ENCODE data around the gene SYT6.

The SYT6 gene

GRCh38 chr1:114117654-114118053 is 36.0 kb downstream of the SYT6 start:
- DNase-seq (ENCODE audit: low read depth in 2 of 2), result no peak

GRCh38 chr1:114116086-114116485 is 37.6 kb downstream of the SYT6 start:
- DNase-seq (ENCODE audit: low read depth in 2 of 2), result no peak

- no peak for DNase-seq (ENCODE audit: low read depth in 2 of 2)
Measured at GRCh38 chr1:114114185-114115094, 39.2 kb downstream of the SYT6 start.

GRCh38 chr1:114113411-114114184 is 40.1 kb downstream of the SYT6 start:
- no peak for DNase-seq (ENCODE audit: low read depth in 2 of 2)

GRCh38 chr1:114112775-114113174 is 40.9 kb downstream of the SYT6 start:
- DNase-seq (ENCODE audit: low read depth in 2 of 2), result no peak

GRCh38 chr1:114111731-114112641 is 41.7 kb downstream of the SYT6 start:
- DNase-seq (ENCODE audit: low read depth in 2 of 2), result no peak

GRCh38 chr1:114109981-114110380 is 43.7 kb downstream of the SYT6 start:
- no peak for DNase-seq (ENCODE audit: low read depth in 2 of 2)

GRCh38 chr1:114108751-114109255 is 44.9 kb downstream of the SYT6 start:
- no peak for DNase-seq (ENCODE audit: low read depth in 2 of 2)

- DNase-seq (ENCODE audit: low read depth in 2 of 2), result no peak
Measured at GRCh38 chr1:114107474-114108435, 45.9 kb downstream of the SYT6 start.

GRCh38 chr1:114105421-114105979 is 48.2 kb downstream of the SYT6 start:
- no peak for DNase-seq (ENCODE audit: low read depth in 2 of 2)

GRCh38 chr1:114104949-114105348 is 48.7 kb downstream of the SYT6 start:
- DNase-seq (ENCODE audit: low read depth in 2 of 2), result no peak

GRCh38 chr1:114103992-114104391 is 49.7 kb downstream of the SYT6 start:
- DNase-seq (ENCODE audit: low read depth in 2 of 2), result no peak

- no peak for DNase-seq (ENCODE audit: low read depth in 2 of 2)
Measured at GRCh38 chr1:114102136-114102535, 51.5 kb downstream of the SYT6 start.

- no peak for DNase-seq (ENCODE audit: low read depth in 2 of 2)
Measured at GRCh38 chr1:114100148-114100547, 53.5 kb downstream of the SYT6 start.

GRCh38 chr1:114099268-114099667 is 54.4 kb downstream of the SYT6 start:
- DNase-seq (ENCODE audit: low read depth in 2 of 2), result no peak

- DNase-seq (ENCODE audit: low read depth in 2 of 2), result no peak
Measured at GRCh38 chr1:114097109-114097508, 56.6 kb downstream of the SYT6 start.

- no peak for DNase-seq (ENCODE audit: low read depth in 2 of 2)
Measured at GRCh38 chr1:114094675-114095074, 59.0 kb downstream of the SYT6 start.

- no peak for DNase-seq (ENCODE audit: low read depth in 2 of 2)
Measured at GRCh38 chr1:114094363-114094634, 59.4 kb downstream of the SYT6 start.

- DNase-seq (ENCODE audit: low read depth in 2 of 2), result no peak
Measured at GRCh38 chr1:114093624-114094362, 59.9 kb downstream of the SYT6 start.

All from stimulated activated CD4-positive, alpha-beta T cell treated with anti-CD3 and anti-CD28 coated beads, Interleukin-1b, Interleukin-23, amount 100 ng/mL, for 4 hours (primary cell).